Muscle layer of colon (tissue), 2 donors: ENCODE results near the gene CLASP2.
"Not testable (repeated sequence)": the region's sequence is repeated elsewhere in the genome, so short reads cannot be mapped to it uniquely, and the experiment has no call there.

Source experiments
- H3K27ac ChIP-seq: one replicate; pipeline ENCODE4 v1.7.0; 2013; ENCODE audit warnings: low read depth, mild to moderate bottlenecking, low read length, moderate library complexity
- H3K27me3 ChIP-seq, 2 donors: one replicate each; pipeline ENCODE4 v1.7.0; 2013; ENCODE audit warnings: low read length in 2 of 2, mild to moderate bottlenecking in 2 of 2; ENCODE audit not compliant: insufficient read depth in 2 of 2, control insufficient read depth in 1 of 2
- H3K36me3 ChIP-seq: one replicate; pipeline ENCODE4 v1.7.0; 2013; ENCODE audit warnings: mild to moderate bottlenecking, low read length; ENCODE audit not compliant: insufficient read depth
- H3K4me1 ChIP-seq: one replicate; pipeline ENCODE4 v1.7.0; 2013; ENCODE audit warnings: mild to moderate bottlenecking, low read length; ENCODE audit not compliant: insufficient read depth
- H3K4me3 ChIP-seq, 2 donors: one replicate each; pipeline ENCODE4 v1.7.0; 2013; ENCODE audit warnings: low read length in 2 of 2, low read depth in 1 of 2, mild to moderate bottlenecking in 1 of 2, moderate library complexity in 1 of 2
- H3K9ac ChIP-seq: one replicate; pipeline ENCODE4 v1.7.0; 2013; ENCODE audit warnings: low read length
- H3K9me3 ChIP-seq: one replicate; pipeline ENCODE4 v1.7.0; 2013; ENCODE audit warnings: mild to moderate bottlenecking, low read length
- donor health status: abdominal sarcoma.
- donor health status: Adenocarcinoma of cecum.

The CLASP2 gene

GRCh38 chr3:33717866-33718594 lies at the start of gene CLASP2:
Gene CLASP2 (minus strand): TSS chr3:33718254. CDS start chr3:33718002, 252 bp downstream.
- Histone ChIP-seq H3K4me3 (peak within 1 kb of the TSS; percentile 59 to 94), H3K9me3 (no peaks in the 10 kb centered on the region), H3K4me1 (peaks cover 9% of the 10 kb centered on the region), H3K9ac (peak within 1 kb of the TSS; percentile 55), H3K27me3 (no peaks in the 10 kb centered on the region), H3K27ac (peak within 1 kb of the TSS; percentile 95), H3K36me3 (no peaks in the 10 kb centered on the region)

GRCh38 chr3:33758864-33759263 lies 40.8 kb upstream of the CLASP2 start:
- no peaks in the 10 kb centered on the region for H3K27me3 ChIP-seq
- no peaks in the 10 kb centered on the region for H3K36me3 ChIP-seq
- no peaks in the 10 kb centered on the region for H3K4me1 ChIP-seq
- H3K9ac ChIP-seq: no peak overlapping the region
- no peak overlapping the region for H3K27ac ChIP-seq
- H3K9me3 ChIP-seq: no peaks in the 10 kb centered on the region
- no peak overlapping the region for H3K4me3 ChIP-seq

- Histone ChIP-seq H3K4me1 (no peaks in the 10 kb centered on the region), H3K27ac (no peak overlapping the region), H3K9ac (no peak overlapping the region), H3K9me3 (no peaks in the 10 kb centered on the region), H3K36me3 (no peaks in the 10 kb centered on the region), H3K4me3 (no peak overlapping the region), H3K27me3 (no peaks in the 10 kb centered on the region)
These were observed 40.2 kb upstream of the CLASP2 start for GRCh38 chr3:33758281-33758680.

GRCh38 chr3:33754391-33754790 lies 36.3 kb upstream of the CLASP2 start:
- not testable (repeated sequence) for H3K9me3 ChIP-seq, H3K4me3 ChIP-seq, H3K9ac ChIP-seq, H3K4me1 ChIP-seq, H3K36me3 ChIP-seq, H3K27me3 ChIP-seq, H3K27ac ChIP-seq

- no peak overlapping the region for H3K4me3 ChIP-seq
- no peak overlapping the region for H3K9ac ChIP-seq
- H3K27me3 ChIP-seq: no peaks in the 10 kb centered on the region
- H3K4me1 ChIP-seq: no peaks in the 10 kb centered on the region
- H3K27ac ChIP-seq: no peak overlapping the region
- H3K9me3 ChIP-seq: no peaks in the 10 kb centered on the region
- no peaks in the 10 kb centered on the region for H3K36me3 ChIP-seq
These were observed 33.3 kb upstream of the CLASP2 start for GRCh38 chr3:33751336-33751735.

GRCh38 chr3:33750211-33750548 lies 32.1 kb upstream of the CLASP2 start:
- Histone ChIP-seq H3K4me3 (no peak overlapping the region), H3K9ac (no peak overlapping the region), H3K36me3 (no peaks in the 10 kb centered on the region), H3K27ac (no peak overlapping the region), H3K9me3 (no peaks in the 10 kb centered on the region), H3K4me1 (no peaks in the 10 kb centered on the region), H3K27me3 (no peaks in the 10 kb centered on the region)

GRCh38 chr3:33749546-33750210 lies 31.6 kb upstream of the CLASP2 start:
- H3K4me1 ChIP-seq: no peaks in the 10 kb centered on the region
- H3K9ac ChIP-seq: no peak overlapping the region
- no peak overlapping the region for H3K4me3 ChIP-seq
- no peak overlapping the region for H3K27ac ChIP-seq
- H3K36me3 ChIP-seq: no peaks in the 10 kb centered on the region
- H3K27me3 ChIP-seq: no peaks in the 10 kb centered on the region
- H3K9me3 ChIP-seq: no peaks in the 10 kb centered on the region

- Histone ChIP-seq H3K4me1 (no peaks in the 10 kb centered on the region), H3K36me3 (no peaks in the 10 kb centered on the region), H3K9ac (no peak overlapping the region), H3K4me3 (no peak overlapping the region), H3K27ac (no peak overlapping the region), H3K27me3 (no peaks in the 10 kb centered on the region), H3K9me3 (no peaks in the 10 kb centered on the region)
These were observed 28.5 kb upstream of the CLASP2 start for GRCh38 chr3:33746416-33747116.

GRCh38 chr3:33737146-33737545 lies 19.1 kb upstream of the CLASP2 start:
- no peaks in the 10 kb centered on the region for H3K4me1 ChIP-seq
- no peak overlapping the region for H3K27ac ChIP-seq
- H3K9ac ChIP-seq: no peak overlapping the region
- no peak overlapping the region for H3K4me3 ChIP-seq
- H3K36me3 ChIP-seq: no peaks in the 10 kb centered on the region
- no peaks in the 10 kb centered on the region for H3K9me3 ChIP-seq
- no peaks in the 10 kb centered on the region for H3K27me3 ChIP-seq

GRCh38 chr3:33732394-33732793 lies 14.3 kb upstream of the CLASP2 start:
- H3K27ac ChIP-seq: no peak overlapping the region
- H3K4me3 ChIP-seq: no peak overlapping the region
- H3K9ac ChIP-seq: no peak overlapping the region
- no peaks in the 10 kb centered on the region for H3K9me3 ChIP-seq
- no peaks in the 10 kb centered on the region for H3K36me3 ChIP-seq
- H3K4me1 ChIP-seq: no peaks in the 10 kb centered on the region
- no peaks in the 10 kb centered on the region for H3K27me3 ChIP-seq

GRCh38 chr3:33729993-33730392 lies 11.9 kb upstream of the CLASP2 start:
- no peaks in the 10 kb centered on the region for H3K4me1 ChIP-seq
- H3K27ac ChIP-seq: no peak overlapping the region
- H3K9ac ChIP-seq: no peak overlapping the region
- no peaks in the 10 kb centered on the region for H3K9me3 ChIP-seq
- no peaks in the 10 kb centered on the region for H3K27me3 ChIP-seq
- no peak overlapping the region for H3K4me3 ChIP-seq
- no peaks in the 10 kb centered on the region for H3K36me3 ChIP-seq
